Stimulated activated CD4-positive, alpha-beta T cell treated with anti-CD3 and anti-CD28 coated beads, Interleukin-15, amount 100 ng/mL, for 24 hours (primary cell): Measurements from ENCODE around the gene PRR33.
A peak's percentile ranks its signal among the peaks of the same experiment; 100 is the strongest.

ENCODE experiments used
- DNase-seq: peaks from one replicate; pipeline ENCODE4 v3.0.0-alpha.2; 2020

Gene PRR33

DNA sequence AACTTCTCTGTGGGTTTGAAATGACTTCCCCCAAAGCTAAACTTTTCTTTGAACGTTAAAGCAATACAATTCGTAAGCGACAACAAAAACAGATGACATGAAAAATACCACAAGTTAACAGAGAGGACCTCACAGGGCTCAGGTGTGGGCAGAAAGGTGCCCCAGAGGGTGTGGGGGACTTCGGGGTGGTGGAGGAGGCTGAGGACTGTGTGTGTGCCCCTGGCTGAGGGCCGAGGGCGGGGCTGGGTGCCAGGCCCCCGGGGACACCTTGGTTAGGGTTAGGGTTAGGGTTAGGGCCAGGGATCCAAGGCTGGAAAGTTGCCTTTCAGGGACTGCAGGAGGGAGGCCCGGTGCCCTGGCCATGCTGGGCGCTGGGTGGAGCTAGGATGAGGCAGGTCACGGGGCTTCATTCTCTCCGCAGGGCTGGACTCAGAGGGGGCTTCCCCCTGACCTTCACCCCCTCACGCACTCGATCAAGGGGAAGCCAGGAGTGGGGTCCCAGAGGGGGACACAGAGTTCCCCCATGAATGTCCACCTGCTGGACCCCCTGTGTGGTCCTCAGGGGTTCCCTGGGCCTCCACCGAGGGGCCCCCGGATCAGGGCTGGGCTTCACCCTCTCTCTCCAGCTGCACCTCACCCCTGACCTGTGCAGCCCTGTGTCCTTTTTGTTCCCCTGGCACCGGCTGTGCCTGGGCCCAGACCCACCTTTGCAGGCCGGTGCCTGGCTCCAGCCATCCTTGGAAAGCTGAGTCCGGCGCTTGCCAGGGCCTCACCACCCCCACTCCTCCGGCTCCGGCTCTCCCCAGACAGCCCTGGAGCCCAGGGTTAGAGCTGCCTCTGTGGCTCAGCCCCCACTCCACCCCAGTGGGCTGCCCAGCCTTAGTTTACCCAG lies 45.9 kb downstream of the PRR33 start:
- no peak for DNase-seq

DNA sequence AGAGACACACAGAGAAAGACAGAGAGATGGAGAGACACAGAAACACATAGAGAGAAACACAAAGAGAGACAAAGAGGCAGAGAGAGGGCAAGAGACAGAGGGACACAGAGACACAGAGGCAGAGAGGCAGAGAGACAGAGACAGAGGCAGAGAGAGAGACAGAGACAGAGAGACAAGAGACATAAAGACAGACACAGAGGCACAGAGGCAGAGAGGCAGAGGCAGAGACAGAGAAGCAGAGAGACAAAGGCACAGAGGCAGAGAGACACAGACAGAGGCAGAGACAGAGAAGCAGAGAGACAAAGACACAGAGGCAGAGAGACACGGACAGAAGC lies 46.6 kb downstream of the PRR33 start:
- no peak for DNase-seq

DNA sequence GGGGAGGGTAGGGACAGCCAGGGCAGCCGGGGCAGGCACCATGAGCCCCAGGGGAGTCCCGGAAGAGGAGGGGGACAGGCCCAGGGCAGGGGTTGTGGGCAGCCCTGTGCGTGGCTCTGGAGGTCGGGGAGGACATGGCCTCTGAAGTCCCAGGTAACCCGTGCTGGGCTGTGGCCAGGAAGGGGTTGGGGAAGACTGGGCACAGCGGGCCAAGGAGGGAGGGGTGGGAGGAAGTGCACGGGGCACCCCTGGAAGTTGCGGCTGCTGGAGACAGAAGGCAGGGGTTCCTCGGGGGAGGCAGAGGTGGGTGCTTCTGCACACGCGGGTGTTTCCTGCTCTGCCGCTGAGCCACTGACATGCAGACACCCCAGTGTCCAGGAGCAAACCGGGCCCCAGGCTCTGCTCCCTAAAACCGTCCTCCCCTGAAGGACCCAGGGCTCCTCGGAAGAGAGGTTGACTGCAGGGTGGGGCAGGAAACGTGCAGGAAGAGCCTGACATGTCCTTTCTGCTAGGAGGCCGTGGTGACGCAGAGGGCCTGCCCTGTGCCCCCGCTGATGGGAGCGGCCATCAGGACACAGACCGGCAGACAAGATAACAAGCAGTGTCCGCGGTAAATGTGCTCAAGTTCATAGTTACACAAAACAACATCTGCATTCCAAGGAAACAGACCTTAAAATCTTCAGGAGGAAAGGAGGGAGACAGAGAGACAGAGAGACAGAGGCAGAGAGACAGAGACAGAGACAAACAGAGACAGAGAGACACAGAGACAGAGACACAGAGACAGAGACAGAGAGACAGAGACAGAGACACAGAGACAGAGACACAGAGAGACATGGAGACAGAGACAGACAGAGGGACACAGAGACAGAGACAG lies 47.2 kb downstream of the PRR33 start:
- peak; percentile 67 for DNase-seq

DNA sequence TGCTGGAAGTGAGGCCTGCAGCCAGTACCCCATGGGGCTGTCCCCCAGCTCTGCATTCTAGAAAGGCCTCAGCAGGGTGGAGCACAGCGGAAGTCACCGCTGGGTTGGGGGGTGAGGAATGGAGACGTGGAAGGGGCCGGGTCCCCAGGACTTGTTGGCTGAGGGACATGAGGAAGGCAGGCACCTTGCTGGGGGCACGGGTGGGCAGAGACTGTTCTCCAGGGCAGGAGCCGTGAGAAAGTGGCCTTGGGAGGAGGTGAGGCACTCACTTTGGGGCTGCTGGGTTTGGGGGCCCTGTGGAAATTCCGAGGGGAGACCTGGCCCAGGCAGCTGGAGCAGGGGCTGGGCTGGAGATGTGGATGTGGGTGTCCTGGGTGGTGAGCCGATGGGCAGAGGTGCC lies 47.9 kb downstream of the PRR33 start:
- no peak for DNase-seq

DNA sequence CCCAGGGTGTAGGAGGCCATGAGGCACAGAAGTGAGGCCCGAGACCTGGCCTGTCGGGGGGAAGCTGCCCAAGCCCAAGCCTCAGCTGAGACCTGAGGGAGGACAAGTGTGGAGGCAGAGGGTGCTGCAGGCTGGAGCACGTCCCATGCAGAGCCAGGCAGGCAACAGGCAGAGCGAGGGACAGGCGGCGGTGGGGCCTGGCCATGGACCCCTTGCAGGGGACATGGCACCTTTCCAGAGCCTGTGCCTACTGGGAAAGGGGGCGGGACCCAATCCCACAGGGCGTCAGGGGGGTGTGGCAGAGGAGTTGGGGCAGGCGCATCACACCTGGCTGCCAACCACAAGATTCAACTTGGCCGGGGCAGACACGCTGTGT lies 48.6 kb downstream of the PRR33 start:
- DNase-seq = no peak

DNA sequence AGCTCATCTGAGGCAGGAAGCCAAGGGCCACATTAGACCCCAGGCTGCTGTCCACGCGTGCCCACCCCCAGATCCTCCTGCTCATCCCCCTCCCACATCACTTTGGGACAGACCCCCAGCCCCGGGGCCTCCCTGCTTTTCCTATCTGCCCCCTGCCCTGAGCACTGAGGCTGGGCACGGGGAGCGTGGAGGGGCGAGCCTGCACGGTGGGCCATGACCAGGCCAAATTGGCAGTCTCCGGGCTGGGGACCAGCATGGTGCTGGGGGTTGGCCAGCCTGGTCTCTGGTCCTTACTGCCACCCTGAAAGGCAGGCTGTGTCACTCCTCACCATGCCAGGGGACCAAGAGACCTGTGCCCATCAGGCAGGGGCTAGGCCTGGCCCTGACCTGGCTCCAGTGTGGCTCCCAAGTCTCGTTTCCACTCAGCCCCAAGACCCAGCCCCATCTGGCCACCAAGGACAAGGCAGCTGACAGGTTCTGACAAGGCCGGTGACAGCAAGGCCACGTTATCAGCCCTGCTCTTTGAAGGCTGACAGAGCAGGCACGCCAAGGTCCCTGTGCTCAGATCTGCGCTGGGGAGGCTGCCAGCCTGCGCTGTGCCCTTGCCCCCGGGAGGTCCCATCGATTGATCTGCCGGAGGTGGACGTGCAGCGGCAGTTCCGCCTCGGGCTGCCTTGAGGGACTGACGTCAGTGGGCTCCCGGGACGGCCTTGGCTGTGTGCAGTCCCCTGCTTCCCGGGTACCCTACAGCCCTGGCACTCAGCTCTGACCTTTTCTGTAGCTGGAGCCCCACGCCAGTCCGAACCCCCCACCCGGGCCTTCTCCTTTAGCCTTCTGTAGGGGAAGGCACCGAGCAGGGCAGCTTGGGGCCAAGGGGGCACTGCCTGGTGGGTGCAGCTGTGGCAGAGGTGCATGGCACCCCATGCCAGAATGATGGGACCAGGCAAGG lies 49.3 kb downstream of the PRR33 start:
- no peak for DNase-seq

DNA sequence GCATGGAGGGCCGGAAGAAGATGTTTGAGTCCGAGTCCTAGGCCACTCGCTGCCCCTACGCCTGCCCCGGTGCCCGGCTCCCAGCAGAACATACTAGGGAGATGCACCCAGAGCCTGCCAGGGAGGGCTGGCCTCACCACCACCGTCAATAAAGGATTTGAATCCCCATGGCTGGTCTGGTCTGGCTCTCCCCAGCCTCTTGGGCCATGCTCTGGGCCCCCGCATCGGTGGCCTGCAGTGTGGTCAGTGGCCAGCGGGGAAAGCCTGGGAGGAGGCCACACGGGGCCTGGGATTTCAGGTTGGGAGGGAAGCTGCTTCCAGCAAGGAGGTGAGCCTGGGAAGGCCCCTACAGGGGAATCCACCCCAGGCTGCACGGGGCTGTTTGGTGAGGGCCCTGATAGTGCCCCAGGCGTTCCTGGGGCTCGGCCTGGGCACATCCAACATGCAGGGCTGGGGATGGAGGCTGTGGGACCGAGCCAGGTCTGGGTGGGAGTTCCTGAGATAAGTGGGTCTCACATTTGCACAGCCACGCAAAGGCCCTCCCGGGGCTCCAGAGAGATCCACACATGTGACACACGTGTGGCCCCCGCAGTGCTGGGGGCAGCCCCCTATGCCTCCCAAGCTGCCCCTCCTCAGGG lies 50.1 kb downstream of the PRR33 start:
- DNase-seq = no peak

DNA sequence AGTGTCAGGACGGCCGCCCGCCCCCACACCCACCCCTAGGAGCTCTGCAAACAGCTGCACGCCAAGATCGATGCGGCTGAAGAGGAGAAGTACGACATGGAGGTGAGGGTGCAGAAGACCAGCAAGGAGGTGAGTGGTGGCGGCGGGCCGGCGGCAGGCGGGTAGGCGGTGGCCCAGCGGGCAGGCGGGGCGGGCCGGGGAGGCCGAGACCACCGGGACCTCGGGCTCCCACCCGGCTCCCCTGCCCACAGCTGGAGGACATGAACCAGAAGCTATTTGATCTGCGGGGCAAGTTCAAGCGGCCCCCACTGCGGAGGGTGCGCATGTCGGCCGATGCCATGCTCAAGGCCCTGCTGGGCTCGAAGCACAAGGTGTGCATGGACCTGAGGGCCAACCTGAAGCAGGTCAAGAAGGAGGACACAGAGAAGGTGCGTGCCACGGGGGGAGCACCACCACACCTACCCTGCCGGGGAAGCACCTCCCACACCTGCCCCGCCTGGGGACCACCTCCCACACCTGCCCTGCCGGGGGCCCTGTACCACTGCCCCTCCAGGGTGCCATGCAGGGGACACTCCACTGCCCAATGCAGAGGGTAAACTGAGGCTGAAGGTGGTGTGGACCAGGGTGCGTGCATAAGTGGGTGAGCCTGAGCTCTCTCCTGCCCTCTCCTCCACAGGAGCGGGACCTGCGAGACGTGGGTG lies 50.8 kb downstream of the PRR33 start:
- no peak for DNase-seq

DNA sequence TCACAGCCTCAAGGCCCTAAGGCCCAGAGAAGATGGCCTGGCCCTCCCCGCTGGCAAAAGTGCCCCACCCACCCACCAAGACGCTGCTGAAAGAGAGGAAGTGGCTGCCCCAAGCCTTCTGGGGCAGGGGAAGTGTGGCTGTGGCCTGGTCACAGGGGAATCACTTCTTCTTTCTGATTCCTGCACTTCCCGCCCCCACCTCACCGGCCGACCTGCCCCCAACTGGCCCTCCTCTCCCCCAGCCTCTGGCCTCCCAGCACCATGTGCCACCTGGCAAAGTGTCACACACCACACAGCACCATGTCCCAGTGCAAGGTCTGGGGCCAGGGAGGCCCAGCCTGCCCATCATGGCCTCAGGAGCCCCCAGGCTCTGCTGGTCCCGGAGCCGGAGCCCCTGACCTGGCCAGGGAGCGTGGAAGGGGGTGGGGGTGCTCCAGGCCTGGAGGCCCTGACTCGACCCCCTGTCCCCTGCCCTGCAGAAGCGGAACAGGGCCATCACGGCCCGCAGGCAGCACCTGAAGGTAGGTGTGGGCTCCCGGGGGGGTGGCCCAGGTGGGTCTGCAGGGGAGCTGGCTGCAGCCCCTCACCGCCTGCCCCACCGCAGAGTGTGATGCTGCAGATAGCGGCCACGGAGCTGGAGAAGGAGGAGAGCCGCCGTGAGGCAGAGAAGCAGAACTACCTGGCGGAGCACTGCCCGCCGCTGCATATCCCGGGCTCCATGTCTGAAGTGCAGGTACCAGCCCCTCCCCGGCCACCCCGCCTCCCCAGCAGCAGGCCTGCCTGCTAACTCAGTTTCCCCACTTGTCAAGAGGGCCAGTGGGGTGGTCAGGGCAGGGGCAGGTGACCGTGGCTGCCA lies 51.5 kb downstream of the PRR33 start:
- no peak for DNase-seq

DNA sequence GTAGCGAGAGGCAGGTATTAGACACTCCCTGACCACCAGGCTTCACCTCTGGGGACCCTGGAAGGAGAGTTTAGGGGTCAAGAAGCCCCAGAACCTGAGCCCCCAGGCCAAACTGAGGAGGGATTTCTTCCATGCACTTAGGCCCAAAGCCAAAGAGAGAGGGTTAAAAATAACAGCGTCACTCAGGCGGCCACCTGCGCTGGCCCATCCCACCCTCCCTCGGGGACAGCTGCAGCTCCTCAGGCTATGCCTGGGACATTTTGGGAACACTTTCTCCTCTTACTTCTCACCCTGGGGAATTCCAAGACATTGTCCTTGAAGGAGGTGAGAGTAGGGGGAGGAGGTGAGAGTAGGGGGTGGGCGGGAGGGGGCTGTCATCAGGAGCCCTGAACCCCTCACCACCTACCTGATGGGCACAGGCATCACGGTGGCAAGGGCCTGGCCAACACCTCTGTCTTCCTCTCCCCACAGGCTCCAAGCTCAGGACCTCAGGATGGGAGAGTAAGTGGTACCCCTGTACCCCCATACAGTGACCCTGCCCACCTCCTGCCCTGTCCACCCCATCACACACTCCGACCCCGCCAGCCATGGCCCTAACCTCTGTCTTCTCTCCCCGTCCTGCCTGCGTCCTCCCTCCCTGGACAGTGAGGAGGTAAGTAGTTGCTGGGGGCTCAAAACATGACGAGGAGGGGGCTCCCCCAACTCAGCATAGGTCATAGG lies 52.3 kb downstream of the PRR33 start:
- DNase-seq = no peak

DNA sequence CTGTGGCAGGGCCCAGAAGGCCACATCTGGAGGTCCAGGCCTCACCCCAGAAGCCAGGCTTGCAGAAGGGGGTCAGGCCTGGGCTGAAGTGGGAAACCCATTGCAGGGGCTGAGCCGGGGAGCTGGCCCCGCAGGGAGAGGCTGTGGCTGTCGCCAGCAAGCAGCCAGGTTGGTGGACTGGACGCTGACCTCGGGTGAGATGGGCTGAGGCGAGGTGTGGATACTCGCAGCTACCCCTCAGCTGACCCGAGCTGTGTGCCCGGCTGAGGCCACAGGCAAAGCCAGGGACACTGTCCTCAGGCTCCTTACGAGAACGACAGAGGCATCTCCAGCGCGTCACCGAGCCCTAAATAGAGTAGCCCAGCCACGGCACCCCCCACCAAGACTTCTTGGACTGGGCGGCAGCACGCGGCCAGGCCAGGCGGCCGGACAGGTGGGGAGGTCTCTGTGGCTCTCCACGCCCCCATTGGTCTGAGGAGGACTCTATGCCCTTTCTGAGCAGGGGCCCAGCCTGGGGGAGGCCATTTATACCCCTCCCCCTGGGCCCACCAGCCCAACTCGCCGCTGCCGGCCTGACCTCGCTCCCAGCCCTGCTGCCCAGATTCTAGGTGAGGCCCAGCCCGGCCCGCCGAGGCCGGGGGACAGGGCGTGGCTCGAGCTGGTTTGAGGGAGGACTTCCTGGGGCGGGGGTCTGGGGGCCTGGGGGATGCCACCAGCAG lies 53.1 kb downstream of the PRR33 start, which contains the start of gene TNNI2:
Gene TNNI2, plus strand, starts transcription at position 556 of the 719 bp plus-strand sequence. CDS start 716 bp downstream, outside the sequence.
- DNase-seq = no peak
